Activated CD8-positive, alpha-beta memory T cell treated with anti-CD3 and anti-CD28 coated beads, Interleukin-2, amount 50 U/mL, for 48 hours (primary cell): ENCODE measurements around the gene TENM3.

ENCODE experiments used
- DNase-seq: peaks from one replicate; pipeline ENCODE4 v3.0.0-alpha.2; 2020

TENM3 gene

DNA sequence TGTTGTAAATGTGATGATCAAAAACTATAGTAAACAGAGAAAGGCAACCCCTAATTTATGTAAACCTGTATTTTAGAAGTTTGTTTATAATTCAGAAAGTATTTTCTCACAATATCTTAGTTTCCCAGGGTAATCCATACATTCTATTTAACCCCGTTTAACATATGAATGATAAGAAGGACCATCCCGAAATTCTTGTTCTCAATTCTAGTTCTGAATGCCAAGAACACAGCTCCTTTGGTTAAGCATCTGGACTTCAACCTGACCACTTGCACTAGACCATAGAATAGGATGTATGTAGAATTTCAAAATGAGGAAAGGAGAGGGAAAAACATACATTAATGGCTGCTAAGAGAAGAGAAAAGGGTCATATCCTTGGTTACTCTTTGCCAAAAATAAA lies 227.0 kb downstream of the TENM3 start:
- no peak for DNase-seq

DNA sequence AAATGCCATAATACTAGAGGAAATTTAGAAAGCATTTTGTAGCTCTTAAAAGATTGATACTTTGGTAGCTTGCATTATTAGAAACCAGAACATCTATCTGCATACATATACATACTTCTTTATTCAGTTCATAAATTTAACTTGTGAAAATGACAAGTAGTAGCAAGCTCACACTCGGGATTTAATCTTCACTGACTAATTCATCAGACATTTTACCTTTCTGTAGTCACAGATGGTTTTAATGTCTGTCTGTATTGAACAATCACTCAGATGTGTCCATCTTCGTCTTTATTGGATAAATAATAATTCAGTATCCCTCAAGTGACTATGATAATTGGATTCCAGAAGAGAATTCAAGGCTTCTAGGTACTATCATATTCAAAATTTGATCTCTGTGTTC lies 232.3 kb downstream of the TENM3 start:
- no peak for DNase-seq

DNA sequence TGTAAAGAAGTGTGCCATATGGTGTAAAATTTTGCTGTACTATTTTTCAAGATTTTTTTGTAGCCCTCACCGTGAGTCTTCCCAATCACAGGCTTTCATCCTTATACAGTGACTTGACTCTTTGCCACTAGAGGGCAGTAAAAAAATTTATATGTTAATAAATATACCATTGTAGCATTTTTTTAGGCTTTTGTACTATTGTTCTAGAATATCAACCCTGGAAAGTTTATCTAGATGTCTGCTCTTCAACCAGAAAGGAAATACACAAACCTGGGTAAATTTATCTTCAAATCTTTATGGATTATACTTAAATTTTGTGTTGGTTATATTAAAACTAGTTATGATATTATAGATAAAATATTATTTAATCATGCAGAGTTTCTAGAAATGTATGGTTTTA lies 235.3 kb downstream of the TENM3 start:
- DNase-seq: no peak

DNA sequence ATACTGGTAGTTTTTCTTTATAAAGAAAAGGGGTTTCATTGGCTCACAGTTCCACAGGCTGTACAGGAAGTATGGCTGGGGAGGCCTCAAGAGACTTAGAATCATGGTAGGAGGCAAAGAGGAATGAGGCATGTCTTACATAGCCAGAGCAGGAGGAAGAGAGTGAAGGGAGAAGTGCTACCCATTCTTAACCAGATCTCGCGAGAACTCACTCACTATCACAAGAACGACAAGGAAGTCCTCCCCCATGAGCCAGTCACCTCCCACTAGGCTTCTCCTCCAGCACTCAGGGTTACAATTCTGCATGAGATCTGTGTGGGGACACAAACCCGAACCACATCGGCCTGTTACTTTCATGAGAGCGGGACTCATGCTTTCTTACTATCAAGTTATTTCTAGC lies 240.5 kb downstream of the TENM3 start:
- no peak for DNase-seq

DNA sequence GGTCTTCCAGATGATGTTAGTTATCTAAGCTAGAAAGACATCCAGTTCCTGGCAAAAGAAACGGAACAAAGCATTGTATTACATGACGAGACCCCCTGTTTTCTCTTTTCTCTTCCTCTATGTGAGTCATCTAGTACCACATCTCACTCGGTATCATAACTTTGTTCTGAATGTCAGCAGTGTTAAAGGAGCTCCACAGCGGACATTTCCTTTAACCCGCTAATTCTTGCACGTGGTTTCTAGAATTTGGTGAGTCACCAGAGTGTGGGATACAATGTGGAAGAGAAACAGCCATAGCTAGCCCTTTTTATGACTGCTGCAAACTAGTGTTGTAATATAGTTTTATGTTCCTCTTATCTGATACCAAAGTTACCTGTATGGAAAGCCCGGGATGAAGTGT lies 243.7 kb downstream of the TENM3 start:
- DNase-seq: no peak

DNA sequence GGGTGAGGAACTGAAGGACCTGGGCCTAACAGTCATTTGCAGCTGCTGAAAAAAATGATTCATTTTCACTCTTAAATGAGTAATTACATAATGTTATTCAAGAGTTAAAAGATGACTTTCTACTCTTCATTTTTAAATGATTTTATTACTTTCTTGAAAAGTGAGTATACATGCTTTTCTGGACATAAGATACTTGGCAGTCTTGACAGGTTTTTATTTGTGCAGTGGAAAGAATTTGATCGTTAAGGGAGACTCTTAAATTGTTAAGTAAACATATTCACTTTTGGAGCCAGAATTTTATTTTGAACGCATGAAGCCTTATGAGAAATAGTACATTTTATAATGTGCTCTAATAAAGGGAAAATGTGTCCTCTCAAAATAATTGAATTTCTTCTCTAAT lies 245.7 kb downstream of the TENM3 start:
- no peak for DNase-seq

DNA sequence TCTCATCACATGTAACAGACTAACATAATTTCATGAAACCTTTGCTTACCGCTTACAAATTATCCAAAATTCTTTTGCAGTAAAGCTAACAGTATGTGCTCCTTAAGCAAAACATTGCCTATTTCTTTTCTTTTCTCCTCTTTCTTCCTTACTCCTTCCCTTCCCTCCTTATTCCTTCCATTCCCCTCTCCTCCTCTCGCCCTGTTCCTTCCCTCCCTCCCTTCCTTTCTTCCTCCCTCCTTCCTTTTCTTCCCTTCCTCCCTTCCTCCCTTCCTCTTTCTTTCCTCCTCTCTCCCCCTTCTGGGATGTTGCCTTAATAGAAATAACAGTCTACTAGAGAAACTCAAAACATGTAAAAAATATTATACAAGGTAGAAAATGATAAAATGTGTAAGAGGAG lies 246.4 kb downstream of the TENM3 start:
- DNase-seq: no peak

DNA sequence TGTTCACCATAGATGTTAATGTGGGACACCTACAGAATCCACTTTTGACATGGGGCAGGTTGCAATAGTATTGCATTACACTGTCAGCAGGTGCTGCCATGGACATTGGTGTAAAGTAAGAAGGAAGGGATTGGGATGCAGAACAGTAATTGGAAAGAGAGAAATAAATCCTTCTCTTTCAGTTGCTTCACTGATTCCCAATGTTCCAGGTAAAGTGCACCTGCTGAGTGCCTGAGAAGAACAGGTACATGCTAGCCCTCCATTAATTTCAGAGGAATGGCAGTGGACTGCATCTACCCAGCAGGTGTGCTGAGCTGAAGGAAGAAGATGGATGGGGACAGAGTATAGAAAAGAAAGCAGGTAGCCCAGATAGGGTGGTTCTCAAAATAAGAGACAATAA lies 248.5 kb downstream of the TENM3 start:
- no peak for DNase-seq

DNA sequence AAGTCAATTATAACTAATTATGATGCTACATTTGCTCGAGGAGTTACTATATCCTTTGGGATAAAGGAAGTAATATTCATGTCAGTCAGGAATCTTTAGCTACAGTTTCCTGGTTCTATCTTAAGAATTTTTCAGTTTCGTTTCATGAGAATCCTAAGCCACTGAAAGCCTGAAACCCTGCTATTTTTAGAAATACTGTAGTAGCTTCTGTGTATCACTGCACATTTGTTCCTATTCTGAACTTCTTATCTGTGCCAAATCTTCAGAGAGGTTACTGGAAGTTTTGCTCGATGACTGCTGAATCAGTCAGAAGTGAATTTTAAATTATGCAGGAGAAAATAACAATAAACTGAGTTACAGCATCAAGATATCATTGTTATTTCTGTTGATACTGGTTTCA lies 249.2 kb downstream of the TENM3 start:
- DNase-seq: no peak

DNA sequence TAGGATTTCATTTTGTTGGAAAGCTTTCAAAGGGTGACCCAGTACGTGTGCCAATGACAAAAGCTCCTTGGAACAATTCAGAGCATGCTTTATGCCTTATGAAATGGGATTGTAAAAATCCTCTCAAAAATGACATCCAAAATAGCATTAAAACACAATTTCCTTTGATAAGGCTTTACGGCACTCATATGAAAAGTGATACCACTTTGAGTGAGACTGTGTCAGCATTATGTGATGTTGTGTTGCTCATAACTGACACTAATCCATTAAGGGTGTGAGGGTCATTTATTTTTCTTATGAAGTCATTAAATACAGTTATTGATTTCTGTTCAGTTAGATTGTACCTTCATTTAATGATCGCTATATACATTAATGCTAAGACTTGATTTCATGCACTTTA lies 250.2 kb downstream of the TENM3 start:
- no peak for DNase-seq

DNA sequence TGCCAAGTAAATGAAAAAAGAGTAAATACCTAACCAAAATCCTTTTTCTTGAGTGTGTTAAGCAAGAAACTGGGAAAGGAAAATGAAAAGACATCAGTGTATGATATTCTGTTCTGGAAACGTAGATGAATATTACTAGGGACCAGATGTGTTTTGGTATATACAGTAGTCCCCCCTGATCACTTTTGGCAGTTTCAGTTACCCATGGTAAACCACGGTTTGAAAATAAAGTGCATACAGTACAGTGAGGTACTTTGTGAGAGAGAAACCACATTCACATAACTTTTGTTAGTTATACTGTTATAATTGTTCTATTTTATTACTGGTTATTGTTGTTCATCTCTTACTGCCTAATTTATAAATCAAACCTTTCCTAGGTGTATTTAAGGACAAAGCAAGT lies 250.9 kb downstream of the TENM3 start:
- no peak for DNase-seq

DNA sequence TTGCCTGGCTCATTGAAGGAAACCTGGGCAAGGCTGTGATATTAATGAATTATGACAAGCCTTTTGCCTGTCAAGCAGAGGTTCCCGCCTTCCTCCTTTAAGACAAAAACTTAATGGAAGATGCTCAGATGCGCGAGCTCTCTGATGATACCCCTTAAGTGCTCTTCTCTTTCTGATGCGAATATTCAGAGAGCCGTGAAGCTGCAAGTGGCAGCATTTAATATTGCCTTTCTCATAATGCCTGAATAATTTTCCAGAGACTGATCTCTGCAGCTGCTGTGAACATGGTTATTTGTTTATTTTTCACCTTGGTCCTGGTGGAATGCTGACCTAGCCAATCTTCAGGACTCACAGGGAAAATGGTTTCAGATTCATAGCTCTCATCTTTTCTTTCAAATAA lies 251.8 kb downstream of the TENM3 start:
- no peak for DNase-seq

DNA sequence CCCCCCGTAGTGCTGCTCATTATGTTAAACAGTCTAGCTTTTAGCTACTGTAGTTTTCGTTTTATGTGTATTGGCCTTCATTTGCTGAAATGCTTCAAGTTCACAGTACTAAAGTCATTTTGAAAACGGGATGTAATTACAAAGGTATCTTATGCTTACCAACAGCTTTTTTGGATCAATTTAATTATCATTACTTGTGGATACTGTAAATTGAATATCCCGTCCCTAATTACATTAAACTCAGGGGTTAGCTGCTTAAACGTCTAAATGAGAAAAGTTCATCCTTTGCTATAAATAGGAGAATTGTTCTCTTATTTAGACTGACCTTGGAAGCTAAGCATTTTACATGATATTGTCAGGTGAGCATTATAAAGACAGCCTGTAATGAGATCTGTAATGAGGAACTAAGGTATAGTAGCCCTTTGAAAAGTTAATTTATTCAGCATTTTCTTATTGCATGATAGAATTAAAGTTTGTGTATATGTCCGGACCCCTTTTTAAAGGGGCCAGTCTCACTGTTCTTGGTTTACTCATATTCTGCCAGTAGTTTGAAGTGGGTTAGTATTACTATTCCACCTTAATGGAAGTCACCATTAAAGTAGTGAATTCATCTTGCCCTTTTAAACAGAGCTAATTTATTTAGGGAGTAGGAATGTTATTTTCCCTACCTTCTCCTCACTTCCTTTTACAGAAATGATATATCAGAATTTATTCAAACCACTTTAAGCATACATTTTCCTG lies 252.6 kb downstream of the TENM3 start:
- no peak for DNase-seq

DNA sequence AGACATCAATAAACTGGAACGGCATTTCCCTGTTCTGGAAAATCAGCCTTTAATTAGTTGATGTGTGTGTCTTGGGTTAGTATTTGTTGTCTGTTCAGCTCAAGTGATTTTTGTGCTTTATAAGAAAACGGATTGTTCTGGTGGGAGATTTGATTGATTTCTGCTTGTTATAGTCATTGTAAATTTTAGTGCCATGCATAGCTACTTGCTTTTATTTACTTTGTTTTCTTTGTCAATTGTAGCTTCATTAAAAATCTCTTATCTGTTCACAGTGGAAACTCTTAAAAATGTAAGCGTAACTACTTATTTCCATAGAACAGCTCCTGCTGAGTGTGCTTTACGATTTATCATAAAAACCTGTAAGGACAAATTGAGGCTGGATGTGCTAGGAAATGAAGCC lies 253.2 kb downstream of the TENM3 start:
- DNase-seq: no peak

DNA sequence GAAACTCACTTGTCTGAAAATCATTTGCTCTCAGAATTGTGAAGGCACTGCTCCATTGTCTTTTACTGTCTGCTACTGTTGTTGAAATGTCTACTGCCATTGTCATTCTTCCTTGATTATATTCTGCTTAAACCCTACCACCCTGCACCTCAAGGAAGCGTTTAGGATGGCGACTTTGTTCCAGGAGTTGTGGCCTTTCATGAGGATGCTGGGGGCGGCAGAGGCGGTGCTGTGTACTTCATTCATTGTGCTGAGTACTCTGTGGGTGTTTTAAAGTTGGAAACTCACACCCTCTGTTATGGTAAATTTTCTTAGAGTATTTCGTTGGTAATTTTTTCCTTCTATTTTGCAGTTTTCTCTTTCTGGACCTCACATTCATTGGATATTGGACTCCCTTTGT lies 258.9 kb downstream of the TENM3 start:
- no peak for DNase-seq

DNA sequence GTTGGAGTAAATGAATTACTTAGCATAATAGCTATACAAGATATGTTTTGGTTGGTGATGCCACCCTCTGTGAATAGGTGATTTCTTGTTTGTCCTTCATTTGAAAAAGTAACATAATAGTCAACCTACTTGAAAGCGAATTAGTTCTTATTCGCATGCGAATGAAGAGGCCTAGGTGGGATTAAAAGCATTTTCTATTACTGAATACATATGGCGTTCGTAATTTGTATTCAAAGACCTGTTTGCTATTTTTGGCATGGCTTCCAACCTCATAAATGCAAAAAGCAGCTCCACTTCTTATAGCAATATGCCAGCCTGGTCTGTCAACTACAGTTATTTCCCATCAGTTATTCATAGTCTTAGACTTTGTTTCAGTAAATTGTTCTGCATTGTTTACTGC lies 261.3 kb downstream of the TENM3 start:
- DNase-seq: no peak

DNA sequence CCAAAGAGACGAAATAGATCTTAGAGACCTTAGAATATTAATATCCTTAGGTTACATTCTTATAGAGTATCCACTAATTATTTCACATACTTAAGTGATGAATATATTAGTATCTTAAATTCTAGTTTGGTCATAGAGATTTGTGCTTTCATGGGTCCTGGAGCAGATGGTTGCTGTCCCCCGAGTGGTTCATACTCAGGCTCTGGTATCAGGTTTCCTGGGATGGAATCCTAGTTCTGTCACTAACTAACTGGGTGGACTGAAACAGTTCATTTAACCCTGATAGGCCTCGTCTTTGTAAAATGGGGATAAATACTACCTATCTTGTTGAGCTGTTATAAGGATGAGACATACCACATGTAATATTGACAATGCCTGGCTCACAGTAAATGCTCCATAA lies 264.6 kb downstream of the TENM3 start:
- no peak for DNase-seq

DNA sequence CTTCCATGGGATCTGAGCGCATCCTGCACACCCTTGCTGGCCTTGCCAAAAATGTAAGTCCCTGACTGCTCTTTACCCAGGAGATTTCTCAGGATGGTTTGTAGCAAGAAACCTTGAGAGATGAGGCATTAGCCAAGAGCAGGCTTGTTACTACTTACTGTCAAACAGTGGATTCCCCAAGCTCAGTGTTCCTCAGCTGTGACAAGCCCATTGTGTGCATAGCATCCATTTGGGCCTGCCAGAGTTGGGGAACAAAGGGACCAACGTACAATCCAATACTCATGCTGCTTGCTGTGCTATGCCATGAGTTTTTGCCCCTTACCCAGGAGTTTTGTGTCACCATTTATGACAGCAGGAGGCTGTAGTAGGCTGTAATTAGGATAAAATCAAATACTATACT lies 267.6 kb downstream of the TENM3 start:
- no peak for DNase-seq

DNA sequence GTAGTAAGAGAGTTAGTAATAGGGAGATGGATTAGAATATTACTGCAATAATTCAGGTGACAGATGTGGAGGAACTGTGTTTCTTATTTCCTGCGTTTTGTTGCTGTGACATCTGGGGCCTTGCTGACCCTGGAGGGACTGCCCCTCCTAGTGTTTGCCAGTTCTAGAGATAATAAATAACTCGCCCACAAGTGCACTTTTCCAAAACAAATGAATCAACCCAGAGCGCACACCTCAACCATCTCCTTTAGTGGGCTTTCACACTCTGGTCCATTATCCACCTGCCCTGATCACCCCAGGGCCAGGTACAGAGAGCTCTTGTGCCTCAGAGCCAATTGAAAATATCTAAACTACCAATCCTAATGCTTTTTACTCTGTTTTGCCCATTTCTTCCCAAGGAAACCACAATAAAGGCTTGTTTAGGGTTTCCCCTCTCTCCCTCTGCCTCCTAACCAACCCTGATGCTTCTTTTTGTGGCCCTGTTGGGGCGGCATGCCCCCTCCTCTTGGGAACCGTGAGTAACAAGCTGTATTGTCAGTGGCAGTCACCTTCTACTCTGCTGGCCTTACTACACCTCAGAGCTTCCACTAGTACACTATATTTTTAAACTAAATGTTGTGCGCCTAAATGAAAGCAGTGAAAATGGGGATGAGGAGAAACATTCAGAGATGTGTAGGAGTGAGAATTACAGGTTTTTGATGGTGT lies 270.5 kb downstream of the TENM3 start:
- no peak for DNase-seq

DNA sequence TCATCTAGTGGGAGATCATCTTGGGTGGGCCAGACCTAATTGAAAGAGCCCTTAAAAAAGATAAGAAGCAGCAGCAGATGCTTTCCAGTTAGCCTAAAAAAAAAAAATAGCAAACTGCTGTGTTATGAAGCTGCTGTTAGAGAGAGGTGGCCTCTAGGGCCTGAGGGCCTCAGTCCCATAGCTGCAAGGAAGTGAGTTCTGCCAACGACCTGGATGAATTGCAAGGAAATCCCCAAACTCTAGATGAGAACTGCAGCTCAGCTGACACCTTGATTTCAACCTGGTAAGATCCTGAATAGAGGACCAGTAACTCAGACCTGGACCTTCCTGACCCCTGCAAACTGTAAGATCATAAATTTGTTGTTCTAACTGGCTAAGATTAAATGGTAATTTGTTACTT lies 275.2 kb downstream of the TENM3 start:
- DNase-seq: no peak

DNA sequence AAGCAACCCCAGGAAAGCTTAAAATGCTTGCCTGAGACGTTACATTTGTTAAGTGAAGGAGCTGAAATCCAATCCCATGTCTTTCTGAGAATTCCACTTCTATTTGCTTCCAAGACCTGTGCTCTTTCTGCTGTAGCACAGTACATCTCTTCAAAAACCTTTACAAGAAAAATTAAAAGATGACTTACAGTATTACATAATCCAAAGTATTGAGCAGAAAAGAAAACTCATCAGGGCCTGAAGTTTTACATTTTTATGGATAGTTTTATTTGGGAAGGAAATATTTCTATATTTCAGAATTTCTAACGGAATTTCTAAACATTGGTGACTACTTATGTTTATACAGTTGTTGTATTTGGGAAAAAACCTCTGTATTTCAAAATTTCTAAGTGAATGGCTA lies 276.3 kb downstream of the TENM3 start:
- DNase-seq: no peak

DNA sequence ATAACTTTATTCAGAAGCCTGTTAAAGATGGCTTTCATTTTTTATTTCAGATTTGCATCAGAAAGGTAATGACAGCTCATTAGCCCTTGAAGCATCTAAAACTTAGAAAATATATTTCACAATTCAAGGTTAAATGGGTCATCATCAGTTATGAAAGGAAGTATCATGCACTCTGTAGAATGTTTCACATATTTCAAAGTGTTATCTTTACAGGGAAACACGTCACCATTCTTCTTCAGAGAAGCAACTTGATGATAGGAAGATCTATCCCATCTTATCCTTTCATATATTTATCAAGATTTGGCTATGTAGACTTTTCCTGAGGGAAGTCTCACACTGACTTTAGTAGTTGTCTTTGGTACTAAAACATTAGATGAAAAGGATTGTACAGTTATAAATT lies 277.8 kb downstream of the TENM3 start:
- no peak for DNase-seq

DNA sequence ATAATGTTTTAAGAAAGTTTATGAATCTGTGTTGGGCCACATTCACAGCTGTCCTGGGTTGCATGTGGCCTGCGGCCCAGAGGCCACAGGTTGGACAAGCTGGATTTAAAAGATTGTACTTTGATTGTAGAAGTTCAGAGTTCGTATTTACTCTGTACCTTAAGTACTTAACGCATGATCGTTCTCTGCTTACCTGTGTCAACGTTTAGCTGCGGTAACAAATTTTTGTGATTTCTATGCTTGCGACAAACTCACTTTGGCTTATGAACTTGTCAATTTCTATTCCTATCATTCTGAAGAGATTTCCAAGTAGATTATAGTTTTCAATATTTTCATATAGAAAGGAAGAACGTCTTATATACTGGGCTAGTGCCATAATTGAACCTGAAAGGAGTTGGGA lies 285.6 kb downstream of the TENM3 start:
- DNase-seq: no peak

DNA sequence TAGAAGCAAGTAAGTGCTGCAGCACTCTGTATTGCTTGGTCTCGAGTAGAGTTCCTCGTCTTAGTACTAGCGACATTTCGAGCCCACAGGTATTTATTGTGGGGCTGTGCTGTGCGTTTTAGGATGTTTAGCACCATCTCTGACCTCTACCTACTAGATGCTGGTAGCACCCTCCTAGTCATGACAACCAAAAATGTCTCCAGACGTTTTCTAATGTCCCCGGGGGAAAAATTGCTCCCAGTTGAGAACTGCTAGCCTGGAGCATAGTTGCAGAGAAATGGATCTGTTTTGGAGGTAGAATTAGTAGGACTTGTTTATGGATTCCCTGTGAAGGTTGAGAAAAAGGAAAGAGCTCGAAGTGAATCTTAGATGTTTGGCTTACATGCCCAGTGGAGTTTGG lies 287.2 kb downstream of the TENM3 start:
- no peak for DNase-seq

DNA sequence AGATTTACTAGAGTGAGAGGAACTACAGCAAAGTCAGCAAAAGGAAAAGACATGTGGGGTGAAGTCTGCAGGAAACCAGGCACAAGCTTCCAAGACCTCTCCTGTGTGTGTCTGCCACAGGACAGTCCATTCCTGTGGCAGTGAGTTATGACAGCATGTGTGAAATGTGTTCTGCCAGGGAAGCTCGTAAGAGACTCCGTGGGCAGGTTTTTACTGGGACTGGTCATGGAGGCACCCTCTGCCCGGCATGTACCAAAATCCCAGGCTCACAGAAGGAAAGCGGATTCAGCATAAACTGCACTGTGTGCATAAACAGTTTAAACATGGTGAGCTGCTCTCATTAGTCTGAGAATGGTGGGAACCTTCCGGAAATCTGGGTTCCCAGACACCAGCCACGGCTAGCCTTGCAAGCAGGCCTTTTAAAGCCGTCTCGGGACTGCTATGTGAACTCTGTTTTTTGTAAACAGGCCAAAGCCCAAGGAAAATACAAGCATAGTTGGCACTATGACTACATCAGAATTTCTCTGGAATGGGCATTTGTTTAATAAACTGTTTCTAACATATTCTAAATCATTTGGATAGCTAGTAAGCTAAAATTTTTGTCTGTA lies 288.5 kb downstream of the TENM3 start:
- no peak for DNase-seq
